Upper lobe of left lung (tissue), 6 donors: ENCODE results near the gene MMP24. TPM values are rescaled to one million over a fixed set of nuclear protein-coding genes. Genes with fewer than 3 reads are reported as not detected.
"Not testable (repeated sequence)": the region's sequence is repeated elsewhere in the genome, so short reads cannot be mapped to it uniquely, and the experiment has no call there.

Experiments
- ATAC-seq, 2 donors: fragments of 200-7000 bp; cut with Tn5 transposase; one replicate each; pipeline ENCODE4 v1.9.1; 2022; ENCODE audit warnings: mild to moderate bottlenecking in 2 of 2, moderate library complexity in 2 of 2; ENCODE audit not compliant: low FRiP score in 2 of 2
- DNase-seq, 2 donors: peaks; one replicate each; pipeline ENCODE4 v3.0.0-alpha.2; 2019 to 2020
- H3K27ac ChIP-seq, 4 donors: fragments of 200-600 bp; sonication (generic); one replicate each; pipeline ENCODE4 v1.5.1; 2016 to 2019
- H3K27me3 ChIP-seq, 4 donors: fragments of 200-600 bp; sonication (generic); one replicate each; pipeline ENCODE4 v1.5.1; 2017 to 2019
- H3K36me3 ChIP-seq, 4 donors: fragments of 200-600 bp; sonication (generic); one replicate each; pipeline ENCODE4 v1.5.1; 2016 to 2019
- H3K4me1 ChIP-seq, 4 donors: fragments of 200-600 bp; sonication (generic); one replicate each; pipeline ENCODE4 v1.5.1; 2018 to 2019
- H3K4me3 ChIP-seq, 4 donors: fragments of 200-600 bp; sonication (generic); one replicate each; pipeline ENCODE4 v1.5.1; 2017 to 2019; ENCODE audit warnings: mild to moderate bottlenecking in 2 of 4, moderate library complexity in 1 of 4
- H3K9me3 ChIP-seq, 4 donors: fragments of 200-600 bp; sonication (generic); one replicate each; pipeline ENCODE4 v1.5.1; 2018 to 2019
- EP300 ChIP-seq, 4 donors: sonication (generic); formaldehyde crosslinking; IDR thresholded peaks; one replicate each; pipeline ENCODE4 v1.5.1; 2017; ENCODE audit warnings: antibody characterized with exemption in 4 of 4, control low read depth in 2 of 4
- POLR2A ChIP-seq, 4 donors: fragments of 450-650 bp; IDR thresholded peaks; one replicate each; pipeline ENCODE4 v1.5.1; 2016 to 2017; ENCODE audit warnings: antibody characterized with exemption in 4 of 4, mild to moderate bottlenecking in 2 of 4
- POLR2AphosphoS5 ChIP-seq, 2 donors: sonication (generic); formaldehyde crosslinking; IDR thresholded peaks; one replicate each; pipeline ENCODE4 v1.5.1; 2017; ENCODE audit warnings: antibody characterized with exemption in 2 of 2
- WGBS, 2 donors: methylation state at CpG; one replicate each; pipeline ENCODE4 v1.1.5; 2017 to 2018; 5-methylcytosine and 5-hydroxymethylcytosine counted together
- total RNA-seq, 6 donors: library from RNA; depleted of rRNA in 4 of 6; stranded (reverse); fragments of >200 nt in 4 of 6; gene quantifications; one replicate each; pipeline versions ENCODE4 v1.1.0 to v1.2.1, GENCODE V29; 2016 to 2021
- TF ChIP-seq, protein P1 (sequence below), 6 experiments: fragments of 450-650 bp in 4 of 6; fragments of 200-600 bp in 2 of 6; sonication (generic) in 2 of 6; IDR thresholded peaks; one replicate each; pipeline ENCODE4 v1.5.1; 2016 to 2019; ENCODE audit warnings: antibody characterized with exemption in 6 of 6
- donor health status: DM: no; HTN: no; CAD: no; lungs with moderate emphysema.
- donor health status: DM: no; HTN: yes; CAD: no; lungs with severe emphysema.

The MMP24 gene
- total RNA-seq, 6 donors from 2014 or later = 7.3 to 25.4 (median 15.6) TPM

DNA sequence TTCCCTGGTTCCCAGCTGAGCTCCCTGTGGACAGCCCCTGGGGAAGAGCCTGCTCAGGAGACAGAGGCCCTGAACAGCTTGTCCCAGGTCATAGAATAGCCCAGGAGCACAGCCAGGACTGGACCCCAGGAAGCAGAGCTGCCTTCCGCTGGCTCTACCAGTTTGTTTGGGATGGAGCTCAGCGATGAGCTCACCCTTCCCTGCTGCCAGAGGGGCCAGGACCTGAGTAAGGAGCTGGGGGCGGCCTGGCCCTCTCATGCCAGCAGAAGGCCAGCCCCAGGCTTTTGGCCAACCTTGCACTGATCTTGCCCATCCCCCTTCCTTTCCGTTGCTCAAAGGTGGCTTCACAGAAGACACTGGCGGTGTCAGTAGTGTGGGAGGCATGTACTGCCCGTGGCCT is 33.9 kb downstream of the MMP24 start:
- Histone ChIP-seq H3K36me3 (peaks cover 0 to 5% (median 0%) of the 10 kb centered on the region in 4 donors), H3K27ac (no peak overlapping the region), H3K9me3 (no peaks in the 10 kb centered on the region), H3K27me3 (no peaks in the 10 kb centered on the region), H3K4me1 (peaks cover 0 to 15% (median 10%) of the 10 kb centered on the region in 4 donors), H3K4me3 (no peak overlapping the region)
- ATAC-seq = no peak
- TF ChIP-seq POLR2A (IDR thresholded peaks at IDR 0.05) (no peak), POLR2AphosphoS5 (IDR thresholded peaks at IDR 0.05) (no peak), EP300 (IDR thresholded peaks at IDR 0.05) (no peak)
- TF ChIP-seq, protein P1, sequence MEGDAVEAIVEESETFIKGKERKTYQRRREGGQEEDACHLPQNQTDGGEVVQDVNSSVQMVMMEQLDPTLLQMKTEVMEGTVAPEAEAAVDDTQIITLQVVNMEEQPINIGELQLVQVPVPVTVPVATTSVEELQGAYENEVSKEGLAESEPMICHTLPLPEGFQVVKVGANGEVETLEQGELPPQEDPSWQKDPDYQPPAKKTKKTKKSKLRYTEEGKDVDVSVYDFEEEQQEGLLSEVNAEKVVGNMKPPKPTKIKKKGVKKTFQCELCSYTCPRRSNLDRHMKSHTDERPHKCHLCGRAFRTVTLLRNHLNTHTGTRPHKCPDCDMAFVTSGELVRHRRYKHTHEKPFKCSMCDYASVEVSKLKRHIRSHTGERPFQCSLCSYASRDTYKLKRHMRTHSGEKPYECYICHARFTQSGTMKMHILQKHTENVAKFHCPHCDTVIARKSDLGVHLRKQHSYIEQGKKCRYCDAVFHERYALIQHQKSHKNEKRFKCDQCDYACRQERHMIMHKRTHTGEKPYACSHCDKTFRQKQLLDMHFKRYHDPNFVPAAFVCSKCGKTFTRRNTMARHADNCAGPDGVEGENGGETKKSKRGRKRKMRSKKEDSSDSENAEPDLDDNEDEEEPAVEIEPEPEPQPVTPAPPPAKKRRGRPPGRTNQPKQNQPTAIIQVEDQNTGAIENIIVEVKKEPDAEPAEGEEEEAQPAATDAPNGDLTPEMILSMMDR (IDR thresholded peaks at IDR 0.05) = no peak
- WGBS, 2 donors = 67 to 88% methylated on average over 1 to 4 of the region's 6 CpGs
- no peak for DNase-seq

- not testable (repeated sequence) for H3K9me3 ChIP-seq, H3K27me3 ChIP-seq, H3K4me3 ChIP-seq, ATAC-seq, DNase-seq
- Histone ChIP-seq H3K36me3 (peaks cover 0 to 22% (median 7%) of the 10 kb centered on the region in 4 donors), H3K4me1 (peaks cover 0 to 15% (median 10%) of the 10 kb centered on the region in 4 donors), H3K27ac (peak overlapping the region in 3 of 4 donors; percentile 5 to 51 (median 43))
- 62 to 64% methylated on average over 7 of the region's 10 CpGs for WGBS, 2 donors
These were observed 35.8 kb downstream of the MMP24 start for GRCh38 chr20:35262321-35262720.

DNA sequence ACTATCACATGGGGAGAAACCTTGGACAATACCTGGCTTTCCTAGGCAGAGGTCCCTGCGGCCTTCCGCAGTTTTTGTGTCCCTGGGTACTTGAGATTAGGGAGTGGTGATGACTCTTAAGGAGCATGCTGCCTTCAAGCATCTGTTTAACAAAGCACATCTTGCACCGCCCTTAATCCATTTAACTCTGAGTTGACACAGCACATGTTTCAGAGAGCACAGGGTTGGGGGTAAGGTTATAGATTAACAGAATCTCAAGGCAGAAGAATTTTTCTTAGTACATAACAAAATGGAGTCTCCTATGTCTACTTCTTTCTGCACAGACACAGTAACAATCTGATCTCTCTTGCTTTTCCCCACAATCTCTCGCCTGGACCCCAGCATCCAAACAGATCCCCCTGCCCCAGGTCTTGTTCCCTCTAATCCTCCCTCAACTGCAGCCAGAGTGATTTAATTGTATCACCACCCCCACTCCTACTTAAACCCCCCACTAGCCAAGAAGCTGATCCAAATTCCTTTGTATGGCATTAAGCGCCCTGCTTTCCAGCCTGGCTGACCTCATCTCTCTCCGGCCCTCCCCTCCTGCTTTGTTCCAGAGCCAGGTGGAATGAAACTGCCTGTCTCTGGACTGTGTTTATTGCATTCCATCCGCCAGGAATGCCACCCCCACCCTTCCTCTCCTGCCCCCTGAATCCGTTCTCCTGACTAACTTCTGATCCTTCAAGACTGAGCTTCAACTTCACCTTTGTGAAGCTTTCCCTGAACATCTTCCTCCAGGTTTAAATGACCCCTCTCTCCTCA is 36.4 kb downstream of the MMP24 start:
- TF ChIP-seq, protein P1 (IDR thresholded peaks at IDR 0.05) = peak in 1 of 6 experiments; percentile 45
- peak overlapping the region; percentile 68 to 87 (median 79) for H3K27ac ChIP-seq
- DNase-seq (peak in 1 of 2 donors; percentile 63), ATAC-seq (peak; percentile 70 to 91)
- H3K4me1 ChIP-seq = peaks cover 0 to 15% (median 10%) of the 10 kb centered on the region in 4 donors
- not testable (repeated sequence) for H3K27me3 ChIP-seq, H3K9me3 ChIP-seq
- 39 to 49% methylated on average over 5 of the region's 8 CpGs for WGBS, 2 donors
- peaks cover 0 to 28% (median 13%) of the 10 kb centered on the region in 4 donors for H3K36me3 ChIP-seq
- H3K4me3 ChIP-seq = peak overlapping the region in 1 of 4 donors; percentile 25

- ATAC-seq (peak; percentile 41 to 89), DNase-seq (peak; percentile 84 to 86)
- Histone ChIP-seq H3K9me3 (no peaks in the 10 kb centered on the region), H3K27ac (peak overlapping the region; percentile 68 to 87 (median 79)), H3K27me3 (no peaks in the 10 kb centered on the region), H3K36me3 (peaks cover 0 to 35% (median 18%) of the 10 kb centered on the region in 4 donors), H3K4me1 (peaks cover 0 to 15% (median 10%) of the 10 kb centered on the region in 4 donors), H3K4me3 (peak overlapping the region in 3 of 4 donors; percentile 15 to 33 (median 25))
- 51 to 69% methylated on average over 8 to 17 of the region's 17 CpGs for WGBS, 2 donors
- TF ChIP-seq EP300 (IDR thresholded peaks at IDR 0.05) (no peak), POLR2AphosphoS5 (IDR thresholded peaks at IDR 0.05) (no peak), POLR2A (IDR thresholded peaks at IDR 0.05) (peak in 2 of 4 donors; percentile 44 to 57)
- TF ChIP-seq, protein P1 (IDR thresholded peaks at IDR 0.05) = no peak
These were observed 37.2 kb downstream of the MMP24 start for GRCh38 chr20:35263532-35264341.

DNA sequence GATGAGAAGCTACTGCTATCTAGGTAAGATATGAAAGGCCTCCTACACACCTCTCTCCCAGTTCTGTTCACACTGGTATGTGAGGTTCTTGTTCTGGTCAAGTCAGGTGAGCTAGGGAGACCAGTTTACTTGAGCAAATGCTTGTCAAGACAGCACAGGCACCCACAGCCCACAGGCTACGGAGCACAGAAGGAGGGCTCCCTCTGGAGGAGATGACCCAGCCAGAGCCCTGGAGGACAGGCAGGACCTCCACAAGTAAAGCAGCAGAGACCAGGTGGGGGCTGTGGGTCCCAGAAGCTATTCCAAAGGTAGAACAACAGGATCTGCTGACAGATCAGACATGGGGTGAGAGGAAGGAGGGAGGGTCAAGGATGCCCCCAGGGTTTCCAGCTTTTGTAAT is 38.3 kb downstream of the MMP24 start:
- 58 to 67% methylated on average over 1 of the region's 1 CpG for WGBS, 2 donors
- TF ChIP-seq POLR2A (IDR thresholded peaks at IDR 0.05) (no peak), EP300 (IDR thresholded peaks at IDR 0.05) (no peak), POLR2AphosphoS5 (IDR thresholded peaks at IDR 0.05) (no peak)
- TF ChIP-seq, protein P1 (IDR thresholded peaks at IDR 0.05) = peak in 1 of 6 experiments; percentile 15
- Histone ChIP-seq H3K9me3 (no peaks in the 10 kb centered on the region), H3K4me3 (peak overlapping the region in 1 of 4 donors; percentile 25), H3K27me3 (no peaks in the 10 kb centered on the region), H3K36me3 (peaks cover 0 to 44% (median 21%) of the 10 kb centered on the region in 4 donors), H3K27ac (peak overlapping the region in 1 of 4 donors; percentile 54), H3K4me1 (peaks cover 0 to 23% (median 11%) of the 10 kb centered on the region in 4 donors)
- ATAC-seq = no peak
- DNase-seq = peak in 1 of 2 donors; percentile 65
